GM19395 (cell line): Measurements from ENCODE around the gene OMD.

Source experiments
- ATAC-seq: cut with Tn5 transposase; IDR thresholded peaks from one replicate; pipeline ENCODE4 v1.9.1; 2021; ENCODE audit warnings: mild to moderate bottlenecking, moderate library complexity; ENCODE audit not compliant: unreplicated experiment

OMD gene, protein sequence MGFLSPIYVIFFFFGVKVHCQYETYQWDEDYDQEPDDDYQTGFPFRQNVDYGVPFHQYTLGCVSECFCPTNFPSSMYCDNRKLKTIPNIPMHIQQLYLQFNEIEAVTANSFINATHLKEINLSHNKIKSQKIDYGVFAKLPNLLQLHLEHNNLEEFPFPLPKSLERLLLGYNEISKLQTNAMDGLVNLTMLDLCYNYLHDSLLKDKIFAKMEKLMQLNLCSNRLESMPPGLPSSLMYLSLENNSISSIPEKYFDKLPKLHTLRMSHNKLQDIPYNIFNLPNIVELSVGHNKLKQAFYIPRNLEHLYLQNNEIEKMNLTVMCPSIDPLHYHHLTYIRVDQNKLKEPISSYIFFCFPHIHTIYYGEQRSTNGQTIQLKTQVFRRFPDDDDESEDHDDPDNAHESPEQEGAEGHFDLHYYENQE

DNA sequence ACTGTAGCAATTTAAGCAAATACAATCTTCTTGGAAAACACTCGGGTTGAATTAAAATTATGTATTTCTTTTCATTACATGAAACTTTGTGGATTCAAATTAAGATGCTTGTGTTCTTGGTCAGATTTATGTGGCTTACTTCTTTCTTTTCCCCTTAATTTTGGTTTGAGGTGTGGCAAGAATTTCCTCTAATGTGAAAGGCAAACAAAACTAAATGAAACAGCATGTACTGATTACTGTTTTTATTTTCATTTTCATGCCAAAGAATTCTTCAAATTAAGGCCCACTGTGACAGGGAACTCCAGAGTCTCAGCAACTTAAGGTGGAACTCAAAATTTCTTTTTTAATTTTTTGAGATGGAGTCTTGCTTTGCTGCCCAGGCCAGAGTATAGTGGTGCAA is at the start of gene OMD:
TSS of gene OMD (minus strand) at position 132 of the 400 bp plus-strand sequence. CDS start 6,913 bp downstream, outside the sequence.
- no peak for ATAC-seq

DNA sequence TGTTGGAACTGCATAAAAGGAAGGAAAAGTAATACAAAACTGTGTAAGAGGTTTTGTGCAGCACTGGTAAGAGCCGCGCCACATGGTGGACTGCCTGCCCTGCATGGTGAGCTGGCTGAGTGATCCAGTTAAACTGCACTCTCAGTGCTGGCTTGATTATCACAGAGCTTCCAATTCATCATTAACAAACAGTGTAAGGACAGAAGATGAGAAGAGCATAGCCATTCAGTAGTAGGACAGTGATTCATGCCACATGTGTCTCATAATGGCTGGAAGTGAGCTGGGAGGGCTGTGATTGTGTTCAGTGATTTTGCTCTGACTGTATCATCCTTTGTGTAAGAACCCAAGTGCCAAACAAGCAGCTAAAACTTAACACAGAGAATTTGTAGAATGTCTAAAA is 43.9 kb upstream of the OMD start:
- no peak for ATAC-seq

DNA sequence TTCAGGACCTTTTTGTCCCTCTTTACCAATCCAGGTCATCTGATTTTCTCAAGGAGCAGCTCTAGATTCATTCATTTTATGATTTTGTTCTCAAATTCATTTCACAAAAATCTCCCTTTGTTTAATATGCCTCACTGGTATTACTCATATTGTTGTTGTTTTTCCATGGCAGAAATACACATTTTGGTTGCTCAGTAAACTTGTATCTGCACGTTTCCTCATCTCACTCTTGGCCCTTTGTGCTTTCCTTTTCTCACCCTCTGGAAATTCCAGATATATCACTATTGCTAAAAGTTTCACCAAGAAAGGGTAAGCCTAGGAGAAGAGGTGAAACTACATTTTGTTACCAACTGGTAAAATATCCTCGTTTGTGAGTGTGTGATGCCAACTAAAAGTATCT is 43.2 kb upstream of the OMD start:
- no peak for ATAC-seq

DNA sequence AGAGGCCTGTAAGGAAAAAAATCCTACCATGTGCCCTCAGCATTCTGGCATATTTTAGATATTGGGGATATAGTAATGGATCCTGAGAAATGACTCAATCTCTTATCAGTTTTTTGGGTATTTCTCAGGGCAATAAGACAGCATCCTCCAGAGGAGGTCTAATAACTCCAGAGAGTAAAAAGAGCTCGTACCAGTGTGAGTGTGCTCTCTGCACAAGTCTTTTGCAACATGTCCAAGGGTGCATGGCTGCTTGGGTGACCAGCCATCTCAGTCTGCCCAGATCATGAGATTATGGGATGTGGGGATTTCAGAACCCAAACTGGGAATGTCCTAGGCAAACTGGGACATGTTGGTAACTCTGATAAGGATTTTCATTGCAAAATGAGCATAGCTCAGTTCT is 42.8 kb upstream of the OMD start:
- no peak for ATAC-seq

DNA sequence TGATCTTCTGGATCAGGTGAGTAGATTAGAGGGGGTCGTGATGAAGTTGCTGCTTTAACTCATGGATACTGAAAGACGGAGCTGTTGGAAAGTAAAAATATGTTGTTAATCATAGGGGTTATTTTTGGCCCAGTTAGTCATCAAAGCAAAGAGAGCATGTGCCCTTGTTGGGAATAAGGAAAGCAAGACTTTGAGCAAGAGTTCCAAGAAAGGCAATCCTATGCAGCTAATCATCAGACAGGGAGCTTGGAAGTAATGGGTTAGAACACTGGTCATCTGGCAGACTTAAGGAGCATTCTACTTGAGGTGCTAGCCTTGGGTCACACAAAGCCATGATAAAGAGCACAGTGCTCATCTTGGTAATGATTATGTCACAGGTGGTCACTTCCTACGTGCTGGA is 39.7 kb upstream of the OMD start:
- ATAC-seq = no peak

DNA sequence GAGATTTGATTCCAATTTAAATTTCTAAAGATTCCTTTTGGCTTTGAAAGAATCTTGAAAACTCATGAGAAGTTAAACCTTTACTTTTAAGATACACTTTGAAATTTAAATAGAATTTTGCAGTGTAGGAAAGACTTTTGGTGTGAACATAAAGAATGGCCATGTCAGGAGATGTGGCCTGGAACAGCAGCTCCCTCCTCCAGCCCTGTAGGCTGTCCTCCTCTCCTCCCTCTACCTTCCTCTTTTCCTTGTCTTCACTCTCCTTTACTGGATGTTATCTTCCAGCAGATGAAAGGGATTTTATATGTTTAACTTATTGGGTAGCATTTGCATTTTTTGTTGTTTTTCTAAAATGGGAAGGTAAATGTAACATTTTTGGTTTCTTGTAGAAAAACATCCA is 39.1 kb upstream of the OMD start:
- no peak for ATAC-seq

DNA sequence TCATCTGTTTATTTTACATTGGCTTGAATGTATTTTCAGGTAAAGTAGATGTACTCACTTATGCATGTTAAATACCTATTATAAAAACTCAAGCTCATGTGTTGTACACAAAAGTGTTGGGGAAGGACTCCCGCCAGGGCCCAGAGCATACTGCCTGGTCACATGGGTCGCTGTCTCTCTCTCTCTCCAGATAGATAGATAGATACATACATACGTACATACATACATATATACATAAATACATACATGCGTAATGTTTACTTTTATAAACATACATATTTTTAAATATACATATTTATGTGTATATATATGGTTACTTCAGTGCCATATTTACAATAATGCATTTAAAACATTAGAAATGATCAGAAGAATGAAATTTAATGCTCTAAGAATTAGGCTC is 33.3 kb upstream of the OMD start:
- no peak for ATAC-seq

DNA sequence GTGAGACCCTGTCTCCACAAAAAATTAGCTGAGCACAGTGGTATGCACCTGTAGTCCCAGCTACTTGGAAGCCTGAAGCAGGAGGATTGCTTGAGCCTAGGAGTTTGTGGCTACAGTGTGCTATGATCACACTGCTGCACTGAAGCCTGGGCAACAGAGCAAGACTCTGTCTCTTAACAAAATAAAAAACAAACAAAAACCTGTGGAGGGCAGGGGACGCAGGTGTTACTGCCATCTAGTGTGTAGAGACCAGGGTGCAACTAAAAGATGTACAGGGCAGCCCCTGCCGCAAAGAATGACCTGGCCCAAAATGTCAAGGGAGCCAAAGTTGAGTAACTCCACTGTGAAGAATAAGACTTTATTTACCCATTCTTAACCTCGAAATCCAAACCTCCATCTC is 30.9 kb upstream of the OMD start:
- no peak for ATAC-seq

DNA sequence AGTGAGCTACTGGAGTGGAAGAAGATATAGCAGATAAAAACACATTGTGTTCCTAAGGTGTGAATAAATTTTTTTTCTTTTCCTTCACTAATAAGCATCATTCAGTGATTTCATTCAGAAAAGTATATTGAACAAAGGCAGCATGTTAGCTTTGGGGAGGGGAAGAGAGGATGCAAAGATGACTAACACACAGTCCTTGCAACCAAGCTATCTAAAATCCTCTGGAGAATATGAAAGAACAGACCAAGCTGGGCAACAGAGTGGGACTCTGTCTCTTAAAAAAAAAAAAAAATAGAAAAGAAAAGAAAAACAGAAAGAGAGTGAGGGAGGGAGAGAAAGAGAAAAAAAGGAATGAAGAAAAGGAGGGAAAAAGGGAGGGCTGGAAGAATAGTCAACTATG is 22.3 kb upstream of the OMD start:
- no peak for ATAC-seq

DNA sequence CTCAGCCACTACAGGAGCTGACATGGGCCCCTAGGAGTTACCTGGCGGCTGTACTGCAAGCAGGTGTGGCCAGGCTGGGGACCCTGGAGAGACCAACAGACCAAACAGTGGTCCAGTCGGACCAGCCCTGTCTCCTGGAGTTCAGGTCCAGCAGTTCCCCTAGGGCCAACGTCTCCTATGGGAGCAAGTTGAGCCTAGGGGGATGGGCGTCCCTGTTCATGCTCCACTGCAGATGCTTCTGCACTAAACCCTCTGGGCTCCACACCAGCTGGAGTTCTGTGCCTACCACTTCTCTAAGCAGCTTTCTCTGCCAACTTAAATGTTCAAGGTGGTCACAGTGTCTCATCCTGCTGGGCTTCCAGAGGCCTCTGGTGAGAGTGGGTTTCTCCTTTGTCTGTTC is 20.6 kb upstream of the OMD start:
- no peak for ATAC-seq

DNA sequence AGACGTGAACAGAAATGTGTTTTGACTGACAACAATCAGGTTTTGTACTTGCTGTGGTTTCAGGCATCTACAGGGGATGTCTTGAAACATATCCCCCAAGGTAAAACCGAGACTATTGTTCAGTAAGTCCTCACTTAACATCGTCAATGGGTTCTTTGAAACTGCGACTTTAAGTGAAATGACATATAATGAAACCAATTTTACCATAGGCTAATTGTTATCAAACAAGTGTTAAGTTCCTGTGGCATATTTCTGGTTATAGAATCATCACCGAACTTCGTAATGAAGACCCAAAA is 16.4 kb upstream of the OMD start:
- ATAC-seq = peak; percentile 76

DNA sequence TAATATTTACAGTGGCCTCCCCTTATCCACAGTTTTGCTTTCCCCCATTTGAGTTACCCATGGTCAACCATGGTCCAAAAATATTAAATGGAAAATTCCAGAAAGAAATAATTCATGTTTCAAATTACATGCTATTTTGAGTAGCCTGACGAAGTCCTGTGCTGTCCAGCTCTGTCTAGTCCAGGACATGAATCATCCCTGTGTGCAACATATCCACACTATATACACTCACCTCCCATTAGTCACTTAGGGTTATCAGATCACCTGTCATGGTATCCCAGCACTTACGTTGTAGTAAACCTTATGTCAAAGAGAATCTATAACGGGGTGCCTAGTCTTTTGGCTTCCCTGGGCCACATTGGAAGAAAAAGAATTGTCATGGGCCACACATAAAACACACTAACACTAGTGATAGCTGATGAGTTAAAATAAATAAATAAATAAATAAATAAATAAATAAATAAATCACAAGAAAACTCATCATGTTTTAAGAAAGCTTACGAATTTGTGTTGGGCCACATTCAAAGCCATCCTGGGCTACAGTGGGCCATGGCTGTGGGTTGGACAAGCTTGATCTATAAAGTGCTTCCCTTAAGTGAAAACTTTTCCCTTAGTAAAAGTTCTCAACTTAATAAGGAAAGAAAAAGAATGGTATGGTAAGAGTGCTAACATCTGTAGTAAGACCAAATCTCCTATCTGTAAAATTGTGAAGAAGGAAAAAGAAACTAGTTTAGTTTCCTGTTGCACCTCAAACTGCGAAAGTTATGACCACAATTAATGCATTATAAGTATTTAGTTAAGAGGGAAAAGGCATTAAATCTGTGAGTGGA is 15.9 kb upstream of the OMD start:
- no peak for ATAC-seq

DNA sequence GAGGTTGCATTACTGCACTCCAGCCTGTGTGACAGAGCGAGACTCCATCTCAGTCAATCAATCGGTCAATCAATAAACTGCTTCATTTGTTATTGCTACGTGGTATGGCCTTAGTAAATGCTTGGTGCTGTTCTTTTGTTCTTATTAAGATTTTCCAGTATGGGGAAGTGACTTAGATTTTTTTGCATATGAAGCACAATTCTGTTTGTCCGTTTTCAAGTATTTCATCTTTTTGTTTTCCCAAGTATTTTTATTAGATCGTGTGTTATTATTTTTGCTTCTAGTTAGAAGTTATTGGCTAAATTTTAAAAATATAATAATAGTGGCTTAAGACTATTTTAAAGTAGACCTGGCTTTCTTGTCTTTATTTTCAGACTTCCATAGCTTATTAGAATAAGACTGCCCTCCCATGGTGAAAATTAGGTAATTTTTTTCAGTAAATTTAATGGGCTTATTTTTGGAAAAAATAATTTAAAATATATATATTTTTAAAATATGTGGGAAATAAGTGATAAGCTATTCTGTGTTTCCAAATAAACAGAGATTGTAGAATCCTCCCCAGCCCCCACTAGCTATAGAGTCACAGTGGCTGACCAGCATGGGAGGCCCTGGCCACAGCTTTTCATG is 14.7 kb upstream of the OMD start:
- no peak for ATAC-seq

DNA sequence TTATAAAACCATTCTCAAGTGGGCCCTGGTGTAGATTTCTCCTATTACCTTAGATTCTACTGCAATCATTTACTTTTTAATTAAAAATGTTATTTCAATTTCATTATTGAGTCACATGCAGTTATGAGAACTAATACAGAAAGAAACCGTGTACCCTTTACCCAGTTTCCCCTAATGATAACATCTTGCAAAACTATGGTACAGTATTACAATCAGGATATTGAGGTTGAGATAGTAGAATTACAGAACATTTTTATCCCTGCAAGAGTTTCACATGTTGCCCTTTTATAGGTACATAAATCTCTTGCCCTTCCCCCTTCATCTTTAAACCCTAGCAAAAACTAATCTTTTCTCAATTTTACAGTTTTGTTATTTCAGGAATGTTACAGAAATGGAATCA is 11.0 kb upstream of the OMD start:
- ATAC-seq = no peak

DNA sequence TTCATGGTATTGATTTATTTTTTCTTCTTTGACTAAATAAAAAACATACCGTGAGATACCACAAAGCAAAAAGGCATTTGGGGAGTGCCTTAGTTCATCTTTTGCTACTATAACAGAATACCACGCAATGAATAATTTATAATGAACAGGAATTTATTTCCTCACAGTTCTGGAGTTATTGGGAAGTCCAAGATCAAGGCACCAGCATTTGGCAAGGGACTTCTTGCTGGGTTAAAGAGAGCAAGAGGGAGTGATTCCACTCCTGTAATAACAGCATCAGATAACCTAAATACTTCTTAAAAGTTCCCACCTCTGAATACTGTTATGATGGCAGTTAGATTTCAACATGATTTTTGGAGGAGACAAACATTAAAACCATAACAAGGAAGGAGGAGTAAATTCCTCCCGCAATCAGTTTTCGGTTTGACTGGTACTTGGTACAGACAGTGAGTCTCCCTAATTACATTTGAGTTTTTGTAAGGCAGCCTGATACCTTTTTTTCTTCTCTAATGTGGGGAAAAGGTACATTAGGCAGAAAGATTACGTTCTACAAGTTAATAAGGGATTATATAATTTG is 8.8 kb upstream of the OMD start:
- no peak for ATAC-seq

DNA sequence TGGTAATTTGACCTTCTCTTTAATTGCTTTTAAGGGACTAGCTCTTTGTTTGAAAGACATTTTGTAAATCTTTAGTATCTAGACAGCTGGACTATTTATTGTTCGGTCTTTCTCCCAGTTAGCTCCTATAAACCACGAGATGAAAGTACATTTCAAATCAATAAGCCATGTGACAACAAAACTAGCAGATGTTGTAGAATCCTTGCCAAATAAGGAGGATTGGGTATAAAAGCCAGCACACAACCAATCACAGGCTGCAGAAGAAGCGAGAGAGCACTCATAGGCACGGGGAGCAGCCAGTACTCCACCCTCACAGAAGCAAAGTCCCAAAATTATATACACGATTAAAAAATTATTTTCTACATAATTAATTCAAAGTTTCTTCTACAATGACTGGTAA is 8.1 kb upstream of the OMD start:
- ATAC-seq = no peak

DNA sequence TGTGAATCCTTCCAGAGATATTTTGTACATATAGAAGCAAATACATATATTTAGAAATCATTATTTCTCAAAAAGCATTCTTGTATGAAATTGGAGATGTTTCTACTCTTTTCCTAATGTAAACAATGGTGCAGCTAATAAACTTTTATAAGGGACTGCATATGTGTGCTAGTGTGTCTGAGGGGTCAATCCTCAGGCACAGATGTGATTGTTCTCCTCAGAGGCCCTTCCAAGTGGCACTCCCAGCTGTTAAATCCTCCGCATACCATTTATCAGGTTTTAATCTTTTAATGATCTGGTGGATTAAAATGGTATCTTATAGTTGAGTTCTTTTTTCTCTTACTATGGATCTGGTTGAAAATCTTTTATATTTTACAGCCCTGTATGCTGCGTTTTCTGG is 5.6 kb upstream of the OMD start:
- ATAC-seq = no peak

DNA sequence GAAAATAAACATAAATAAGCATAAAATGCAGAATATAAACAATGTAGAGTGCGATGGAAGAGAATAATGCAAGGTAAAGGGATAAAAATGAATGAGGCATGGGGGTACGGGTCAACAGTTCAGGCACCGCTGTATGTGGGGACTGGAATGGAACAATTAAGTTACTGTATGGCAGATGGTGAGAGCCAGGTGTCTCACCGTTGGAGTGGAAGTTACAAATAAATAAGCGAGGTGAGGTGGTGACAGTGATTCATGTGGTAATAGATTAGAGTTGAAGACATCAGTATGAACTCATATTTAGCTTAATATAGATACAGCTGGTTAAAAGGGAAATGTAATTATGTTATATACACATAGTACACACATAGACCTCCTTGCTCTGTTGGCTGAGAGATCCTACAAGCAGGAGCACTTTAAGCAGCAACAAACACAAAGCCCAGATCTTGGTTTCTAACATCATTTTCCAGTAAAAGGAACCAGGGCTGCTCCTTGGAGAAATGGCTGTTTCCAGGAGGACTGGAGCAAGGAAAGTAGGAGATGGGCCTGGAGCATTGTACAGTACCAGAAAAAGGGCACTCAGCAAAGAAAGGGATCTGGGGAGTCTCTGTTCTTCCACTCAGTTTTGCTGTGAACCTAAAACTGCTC is 2.4 kb upstream of the OMD start:
- ATAC-seq = no peak

DNA sequence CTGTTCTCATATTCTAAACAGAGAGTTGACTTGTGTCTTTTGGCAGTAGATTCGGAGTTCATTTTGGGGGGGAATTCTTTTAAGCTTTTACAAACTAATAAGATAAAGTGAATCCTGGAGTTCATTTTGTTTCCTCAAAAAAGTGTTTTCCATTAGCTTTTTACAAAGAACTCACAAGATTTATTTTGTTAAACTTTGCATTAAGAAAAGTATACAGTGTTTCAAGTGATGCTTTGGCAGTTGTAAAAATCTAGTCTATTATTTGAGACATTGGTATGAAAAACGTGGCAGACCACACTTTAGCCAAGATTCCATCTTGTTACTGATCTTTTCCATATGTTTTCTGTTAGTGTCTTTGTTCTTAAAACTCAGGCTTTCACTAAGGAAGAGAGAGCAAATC is 1.2 kb upstream of the OMD start:
- ATAC-seq = no peak

DNA sequence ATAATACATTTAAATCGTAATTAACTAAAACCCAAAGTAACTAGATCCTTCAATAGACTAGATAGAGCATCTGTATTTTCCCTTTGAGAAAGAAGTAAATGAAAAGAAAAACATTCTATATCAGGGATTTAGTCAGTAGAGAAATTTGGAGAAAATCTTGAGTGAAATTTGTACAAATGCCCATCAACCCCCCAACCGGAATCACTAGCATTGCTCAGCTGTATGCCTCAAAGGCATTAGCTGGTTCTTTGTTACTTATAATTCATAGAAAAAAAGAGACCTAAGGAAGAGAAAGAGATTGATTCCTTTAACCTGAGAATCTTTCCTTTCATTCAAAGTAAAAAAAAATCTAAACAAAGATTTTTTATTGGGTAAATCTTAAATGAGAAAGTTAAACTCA is 659 bp downstream of the OMD start:
- ATAC-seq = no peak

DNA sequence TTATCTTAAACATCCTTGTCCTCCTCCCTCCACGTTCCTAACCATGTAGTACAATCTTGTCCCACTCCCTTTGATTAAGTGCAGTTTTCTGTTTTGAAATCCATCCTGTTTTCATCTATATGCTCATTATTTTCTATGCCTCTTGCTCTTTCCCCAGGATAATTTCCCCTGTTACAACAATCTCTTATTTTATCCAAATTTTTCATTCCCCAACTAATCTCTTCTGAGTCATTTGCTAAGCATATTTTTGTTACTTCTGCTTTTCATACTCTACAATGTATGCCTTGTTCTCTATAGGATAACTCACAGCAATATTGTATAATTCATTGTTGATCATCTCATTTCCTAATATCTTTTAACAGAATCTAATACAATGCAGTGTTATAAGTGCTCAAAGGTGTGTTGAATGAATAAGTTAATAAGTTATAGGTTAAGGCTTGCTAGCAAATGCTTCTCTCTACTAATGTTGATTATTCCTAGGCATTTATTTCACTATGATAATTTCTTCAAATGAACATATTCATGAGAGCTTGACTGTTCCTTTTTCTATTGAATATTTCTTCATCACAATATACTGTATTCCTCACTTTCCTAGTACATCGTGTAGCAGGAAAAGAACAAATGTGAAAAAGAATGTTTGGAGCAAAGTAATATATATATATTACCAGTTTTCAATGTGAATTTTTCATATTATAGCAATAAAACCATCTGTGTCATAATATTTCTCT is 1.5 kb downstream of the OMD start:
- no peak for ATAC-seq
